DND-41 (cell line): ENCODE measurements around the gene ERI2.

Source experiments
- CTCF ChIP-seq: IDR thresholded peaks from 2 replicates; pipeline ENCODE4 v1.5.1; 2012; ENCODE audit warnings: borderline replicate concordance, low read length, moderate library complexity, mild to moderate bottlenecking; ENCODE audit not compliant: poor library complexity, severe bottlenecking; ENCODE audit errors: extremely low read depth
- EZH2 ChIP-seq: IDR thresholded peaks from 3 replicates; pipeline ENCODE4 v1.6.1; 2012; ENCODE audit warnings: borderline replicate concordance, low read depth, mild to moderate bottlenecking, moderate library complexity, low read length, inconsistent platforms; ENCODE audit not compliant: severe bottlenecking

- TF ChIP-seq CTCF (no peak), EZH2 (no peak)
Measured at GRCh38 chr16:20768818-20769217, 37.5 kb downstream of the ERI2 start.
